Hypothalamus (tissue), 51 donors: ENCODE results near the gene BMP3.
A peak's percentile ranks its signal among the peaks of the same experiment; 100 is the strongest.
"Not testable (repeated sequence)": the region's sequence is repeated elsewhere in the genome, so short reads cannot be mapped to it uniquely, and the experiment has no call there.

ENCODE experiments used
- DNase-seq, 51 donors: peaks; one replicate each; lab custom pipeline; 2025; lab: John Stamatoyannopoulos, UW

Gene BMP3, protein sequence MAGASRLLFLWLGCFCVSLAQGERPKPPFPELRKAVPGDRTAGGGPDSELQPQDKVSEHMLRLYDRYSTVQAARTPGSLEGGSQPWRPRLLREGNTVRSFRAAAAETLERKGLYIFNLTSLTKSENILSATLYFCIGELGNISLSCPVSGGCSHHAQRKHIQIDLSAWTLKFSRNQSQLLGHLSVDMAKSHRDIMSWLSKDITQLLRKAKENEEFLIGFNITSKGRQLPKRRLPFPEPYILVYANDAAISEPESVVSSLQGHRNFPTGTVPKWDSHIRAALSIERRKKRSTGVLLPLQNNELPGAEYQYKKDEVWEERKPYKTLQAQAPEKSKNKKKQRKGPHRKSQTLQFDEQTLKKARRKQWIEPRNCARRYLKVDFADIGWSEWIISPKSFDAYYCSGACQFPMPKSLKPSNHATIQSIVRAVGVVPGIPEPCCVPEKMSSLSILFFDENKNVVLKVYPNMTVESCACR

DNA sequence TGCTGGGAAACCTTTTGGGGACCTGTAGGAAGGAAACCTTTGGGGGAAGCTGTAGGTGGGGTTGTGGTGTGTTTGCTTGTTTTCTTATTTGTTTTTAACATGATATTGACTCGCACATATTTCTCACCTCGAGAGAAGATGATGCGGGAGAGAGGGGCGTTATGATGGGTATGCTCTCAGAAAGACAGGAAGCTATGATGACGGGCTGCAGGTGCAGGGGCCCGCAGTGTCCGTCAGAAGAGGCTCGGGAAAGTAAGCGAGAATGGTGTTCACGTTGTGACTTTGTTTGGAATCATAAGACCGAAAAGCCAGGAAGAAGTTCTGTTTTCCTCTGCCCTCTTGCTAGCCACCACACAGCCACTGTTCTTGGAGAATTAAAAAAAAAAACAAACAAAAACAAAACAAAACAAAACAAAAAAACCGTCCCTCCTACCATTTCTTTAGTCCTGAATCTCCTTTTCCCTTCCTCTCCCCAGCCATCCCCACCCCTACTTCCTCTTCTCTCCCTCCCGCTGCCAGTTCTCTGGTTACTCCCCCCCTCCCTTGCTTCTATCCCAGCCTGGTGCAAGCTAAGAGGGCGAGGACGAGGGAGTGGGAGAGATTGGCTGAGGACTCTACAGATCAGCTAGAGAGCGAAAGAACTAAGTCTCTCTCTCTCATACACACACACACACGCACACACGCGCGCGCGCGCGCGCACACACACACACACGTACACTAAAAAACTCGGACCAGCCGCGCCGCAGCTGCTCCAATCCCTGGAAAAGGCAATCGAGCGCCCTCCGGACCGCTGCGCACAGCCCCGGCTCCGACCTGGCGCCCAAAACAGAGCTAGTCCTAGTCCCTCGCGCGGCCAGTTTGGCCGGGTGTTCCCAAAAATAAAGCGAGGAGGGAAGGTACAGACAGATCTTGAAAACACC is at the start of gene BMP3:
BMP3 (plus strand) TSS at position 648 of the 920 bp plus-strand sequence. CDS start 577 bp downstream, outside the sequence.
- peak in 3 of 51 donors; percentile 1 to 4 (median 3) for DNase-seq

DNA sequence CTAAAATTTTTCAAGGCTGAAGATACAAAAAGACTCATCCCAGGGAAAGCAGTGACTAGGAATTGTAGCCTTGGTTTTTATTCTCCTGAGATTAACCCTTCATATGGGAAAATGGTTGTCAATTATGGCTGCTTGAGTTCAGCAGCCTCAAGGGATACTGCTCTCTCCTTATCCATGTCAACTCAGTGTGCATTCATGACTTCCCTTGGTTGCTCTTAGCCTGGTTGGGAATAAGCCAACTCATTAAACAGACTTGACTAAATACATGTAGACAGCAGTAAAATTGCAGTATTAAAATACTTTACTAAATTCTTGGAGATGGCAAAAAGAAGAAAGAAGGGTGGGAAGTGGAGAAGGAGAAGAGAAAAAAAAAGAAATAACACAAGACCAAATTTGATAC is 44.5 kb upstream of the BMP3 start:
- DNase-seq = no peak

DNA sequence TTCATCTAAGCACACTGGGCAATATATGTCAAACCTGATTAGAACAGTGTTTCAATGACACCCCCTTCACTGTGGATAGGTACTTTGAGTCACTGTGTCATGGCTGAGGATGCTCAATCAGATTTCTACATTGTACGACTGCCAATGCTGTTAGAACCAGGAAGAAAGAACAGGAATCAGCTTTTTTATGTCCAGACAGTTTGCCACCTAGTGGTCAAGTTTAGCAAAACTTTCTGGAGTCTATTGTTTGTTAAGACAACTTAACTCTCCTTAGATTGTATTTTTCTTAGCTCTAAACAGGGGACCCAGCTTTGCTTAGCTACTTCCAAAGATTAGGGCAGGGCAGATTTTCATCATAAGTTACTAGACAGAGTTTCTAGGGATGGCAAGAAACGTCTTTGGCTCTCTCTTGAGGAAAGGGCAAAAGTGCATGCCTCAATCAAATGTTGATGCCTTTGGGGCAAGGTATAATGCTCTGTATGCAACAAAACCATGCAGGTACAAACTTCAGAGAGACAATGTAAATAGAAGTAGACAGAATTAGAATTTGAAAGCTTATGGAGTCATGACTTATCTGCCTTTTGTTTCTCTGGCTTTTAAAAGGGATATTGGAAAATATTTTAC is 40.5 kb upstream of the BMP3 start:
- DNase-seq = peak in 5 of 51 donors; percentile 1 to 54 (median 10)

DNA sequence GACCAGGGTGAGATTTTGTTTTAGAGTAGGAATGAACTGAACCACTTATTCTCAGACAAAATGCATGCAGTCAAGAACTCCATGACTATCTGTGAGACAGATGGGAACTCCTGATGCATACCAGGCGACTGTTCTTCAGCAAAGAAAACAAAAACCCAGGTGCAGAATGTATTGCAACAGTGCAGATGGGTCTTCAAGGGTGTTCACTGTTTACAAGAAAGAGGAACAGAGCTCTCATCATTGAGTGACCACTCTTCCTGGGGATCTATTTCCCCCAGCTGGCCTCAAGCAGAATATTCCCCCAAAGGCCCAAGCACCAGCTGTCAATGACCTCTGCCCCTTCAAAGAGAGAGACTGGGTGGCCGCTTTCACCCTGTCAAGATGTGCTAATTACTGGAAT is 39.7 kb upstream of the BMP3 start:
- no peak for DNase-seq

DNA sequence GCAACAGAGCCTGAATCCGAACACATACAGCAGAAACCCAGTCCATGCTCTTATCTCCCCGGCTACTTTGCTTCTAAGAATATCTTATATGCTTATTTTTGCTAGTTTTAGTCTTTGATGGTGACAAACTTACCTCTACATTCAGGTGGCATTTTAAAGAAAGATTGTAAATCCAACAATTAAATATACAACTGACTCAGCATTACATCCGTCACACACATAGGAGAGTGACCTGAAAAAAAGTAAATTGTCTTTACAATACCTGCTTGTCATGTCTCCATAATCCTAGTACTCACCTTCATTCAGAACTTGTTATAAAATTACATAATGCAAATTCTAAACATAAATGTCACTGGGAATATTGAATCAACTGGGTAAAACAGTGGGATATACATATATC is 30.6 kb upstream of the BMP3 start:
- DNase-seq = no peak

DNA sequence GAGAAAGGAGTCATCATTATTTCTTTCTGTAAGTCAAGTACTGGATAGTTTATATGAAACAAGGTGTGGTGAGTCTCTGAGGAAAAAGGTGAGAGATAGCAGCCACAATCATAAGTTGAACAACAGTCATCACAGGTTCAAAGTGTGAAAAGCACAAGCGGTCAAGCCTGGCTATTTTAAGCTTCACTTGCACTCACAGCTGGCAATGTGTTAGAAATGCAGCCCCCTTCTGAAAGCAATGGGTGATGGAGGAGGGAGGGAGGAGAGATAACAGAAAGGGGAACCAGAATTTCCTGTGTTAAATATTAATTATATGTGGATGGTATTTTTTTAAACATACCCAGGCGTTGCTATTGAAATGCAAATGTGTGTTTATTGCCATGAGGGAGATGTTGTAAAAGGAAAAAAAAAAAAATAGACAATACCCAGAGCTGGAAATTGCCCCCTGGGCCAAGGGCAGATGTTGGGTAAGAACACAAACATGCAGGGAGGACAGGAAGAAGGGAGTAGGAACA is 26.9 kb upstream of the BMP3 start:
- DNase-seq = no peak

DNA sequence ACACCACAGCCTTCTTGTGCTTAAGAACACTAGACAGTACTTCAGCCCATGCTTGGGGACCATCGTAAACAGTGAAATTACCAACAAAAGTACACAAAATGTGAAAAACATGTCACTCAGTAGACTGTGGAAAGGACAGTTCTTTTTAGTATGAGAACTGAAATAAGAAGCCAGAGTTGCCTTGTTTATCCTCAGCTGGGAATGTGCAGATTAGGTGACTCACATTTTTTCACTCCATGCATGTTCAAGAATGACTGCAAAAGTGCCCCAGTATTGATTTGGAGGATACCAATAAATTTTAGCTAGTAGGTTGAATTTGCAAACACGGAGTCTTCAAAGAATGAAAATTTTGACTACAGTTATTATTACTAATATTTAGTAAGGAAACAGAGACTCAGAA is 23.1 kb upstream of the BMP3 start:
- no peak for DNase-seq

DNA sequence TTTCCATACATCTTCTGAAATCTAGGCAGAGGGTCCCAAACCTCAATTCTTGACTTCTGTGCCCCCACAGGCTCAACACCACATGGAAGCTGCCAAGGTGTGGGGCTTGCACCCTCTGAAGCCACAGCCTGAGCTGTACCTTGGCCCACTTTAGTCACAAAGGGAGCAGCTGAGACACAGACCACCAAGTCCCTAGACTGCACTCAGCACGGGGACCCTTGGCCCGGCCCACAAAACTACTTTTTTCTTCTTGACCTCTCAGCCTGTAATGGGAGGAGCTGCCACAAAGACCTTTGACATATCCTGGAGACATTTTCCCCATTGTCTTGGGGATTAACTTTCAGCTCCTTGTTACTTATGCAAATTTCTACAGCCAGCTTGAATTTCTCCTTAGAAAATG is 13.9 kb upstream of the BMP3 start:
- DNase-seq = not testable (repeated sequence)

DNA sequence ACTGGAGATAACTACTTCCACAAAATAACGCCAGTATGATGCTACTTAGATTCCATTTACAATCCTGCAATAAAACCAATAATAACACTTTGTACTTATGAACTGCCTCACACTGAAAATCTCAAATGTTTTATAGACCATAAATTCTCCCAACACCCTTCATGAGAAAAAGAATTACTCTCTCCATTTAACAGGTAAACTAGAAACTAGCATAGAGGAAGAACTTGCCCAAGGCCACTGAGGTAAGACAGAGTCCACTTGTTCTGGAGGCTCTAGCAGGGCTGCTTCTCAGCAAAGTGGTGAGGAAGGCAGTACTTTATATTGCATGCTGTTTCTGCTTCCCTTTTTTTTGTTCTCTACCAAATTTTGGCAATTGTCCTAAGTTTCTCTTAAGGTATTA is 11.5 kb upstream of the BMP3 start:
- no peak for DNase-seq

DNA sequence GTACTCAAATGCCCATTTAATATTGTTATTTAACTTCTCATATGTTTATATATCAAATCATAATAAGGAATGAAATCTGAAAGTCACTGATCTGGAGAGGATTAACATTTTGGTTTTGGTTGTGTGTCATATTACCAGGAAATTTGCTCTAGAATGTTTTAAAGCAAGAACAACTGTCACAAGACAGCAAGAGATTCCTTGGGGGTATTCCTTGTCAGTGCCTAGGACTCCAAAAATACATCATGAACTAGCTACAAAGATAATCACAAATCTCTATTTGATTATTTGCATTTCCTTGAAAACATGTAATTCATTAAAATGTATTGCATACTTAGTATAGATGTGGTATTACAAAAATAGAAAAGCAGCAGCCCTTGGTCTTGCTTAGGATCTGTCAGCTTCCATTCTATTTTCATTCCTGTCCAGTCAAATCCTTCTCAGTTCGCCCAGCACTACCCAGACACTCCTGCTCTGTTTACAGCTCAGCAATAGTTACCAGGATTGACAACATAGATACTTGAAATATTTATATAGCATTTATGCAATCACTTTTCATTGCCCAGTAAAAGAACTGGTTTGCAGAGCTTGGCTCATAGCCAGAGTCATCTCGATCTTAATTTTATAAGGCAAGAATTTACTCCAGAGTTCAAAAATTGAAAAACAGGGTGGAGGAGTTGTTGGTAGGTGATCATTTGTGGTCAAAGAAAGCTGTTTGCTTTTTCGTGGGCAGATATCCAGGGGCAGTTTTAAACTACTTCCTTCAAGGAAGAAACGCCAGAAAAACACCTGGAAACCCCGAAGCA is 9.2 kb upstream of the BMP3 start:
- no peak for DNase-seq

DNA sequence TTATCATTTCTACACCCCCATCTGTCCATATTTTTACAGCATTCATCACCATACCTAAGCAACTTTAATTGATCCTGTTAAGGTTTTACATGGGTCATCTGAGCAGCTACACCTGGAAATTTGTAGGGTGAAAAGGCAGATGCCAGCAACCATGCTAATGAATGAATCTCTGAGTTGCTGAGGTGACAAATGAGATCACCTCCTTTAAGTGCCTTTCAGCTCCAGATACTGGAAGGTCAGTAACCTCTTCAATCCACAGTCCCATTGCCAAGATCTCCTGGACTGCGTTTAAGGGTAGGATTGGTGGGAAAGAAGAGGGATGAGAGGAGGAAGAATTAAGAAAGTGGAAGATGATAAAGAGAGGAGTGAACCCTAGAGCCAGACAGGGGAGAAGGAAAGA is 8.5 kb upstream of the BMP3 start:
- DNase-seq = no peak

DNA sequence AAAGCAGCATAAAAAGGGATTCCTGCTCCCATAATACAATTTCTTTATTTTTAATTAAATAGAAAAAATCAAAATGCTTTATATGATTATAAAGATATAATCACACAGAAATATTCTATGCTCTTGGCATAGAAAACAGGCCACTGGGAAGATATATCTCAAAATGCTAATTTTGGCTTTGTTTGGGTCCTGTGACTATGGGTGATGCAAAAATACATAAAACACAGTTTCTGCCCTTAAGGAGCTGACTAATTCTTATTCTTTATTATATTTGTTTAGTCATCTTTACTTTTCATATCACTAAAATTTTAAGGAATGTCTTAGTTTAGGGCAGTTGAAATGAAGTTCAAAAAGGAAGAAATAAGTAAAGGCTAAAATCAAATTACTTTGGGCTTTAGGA is 7.0 kb upstream of the BMP3 start:
- no peak for DNase-seq

DNA sequence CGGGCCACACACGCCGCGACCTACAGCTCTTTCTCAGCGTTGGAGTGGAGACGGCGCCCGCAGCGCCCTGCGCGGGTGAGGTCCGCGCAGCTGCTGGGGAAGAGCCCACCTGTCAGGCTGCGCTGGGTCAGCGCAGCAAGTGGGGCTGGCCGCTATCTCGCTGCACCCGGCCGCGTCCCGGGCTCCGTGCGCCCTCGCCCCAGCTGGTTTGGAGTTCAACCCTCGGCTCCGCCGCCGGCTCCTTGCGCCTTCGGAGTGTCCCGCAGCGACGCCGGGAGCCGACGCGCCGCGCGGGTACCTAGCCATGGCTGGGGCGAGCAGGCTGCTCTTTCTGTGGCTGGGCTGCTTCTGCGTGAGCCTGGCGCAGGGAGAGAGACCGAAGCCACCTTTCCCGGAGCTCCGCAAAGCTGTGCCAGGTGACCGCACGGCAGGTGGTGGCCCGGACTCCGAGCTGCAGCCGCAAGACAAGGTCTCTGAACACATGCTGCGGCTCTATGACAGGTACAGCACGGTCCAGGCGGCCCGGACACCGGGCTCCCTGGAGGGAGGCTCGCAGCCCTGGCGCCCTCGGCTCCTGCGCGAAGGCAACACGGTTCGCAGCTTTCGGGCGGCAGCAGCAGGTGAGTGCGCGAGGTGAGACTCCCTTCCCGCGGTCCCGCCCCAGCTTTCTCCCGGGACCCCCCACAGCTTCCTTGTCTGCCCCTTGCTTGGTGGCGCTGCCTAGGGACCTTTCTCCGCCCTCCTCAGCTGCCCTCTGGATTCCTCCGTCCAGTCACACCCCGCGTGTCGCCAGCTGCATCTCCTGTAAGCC is 678 bp downstream of the BMP3 start:
- peak in 1 of 51 donors; percentile 8 for DNase-seq

DNA sequence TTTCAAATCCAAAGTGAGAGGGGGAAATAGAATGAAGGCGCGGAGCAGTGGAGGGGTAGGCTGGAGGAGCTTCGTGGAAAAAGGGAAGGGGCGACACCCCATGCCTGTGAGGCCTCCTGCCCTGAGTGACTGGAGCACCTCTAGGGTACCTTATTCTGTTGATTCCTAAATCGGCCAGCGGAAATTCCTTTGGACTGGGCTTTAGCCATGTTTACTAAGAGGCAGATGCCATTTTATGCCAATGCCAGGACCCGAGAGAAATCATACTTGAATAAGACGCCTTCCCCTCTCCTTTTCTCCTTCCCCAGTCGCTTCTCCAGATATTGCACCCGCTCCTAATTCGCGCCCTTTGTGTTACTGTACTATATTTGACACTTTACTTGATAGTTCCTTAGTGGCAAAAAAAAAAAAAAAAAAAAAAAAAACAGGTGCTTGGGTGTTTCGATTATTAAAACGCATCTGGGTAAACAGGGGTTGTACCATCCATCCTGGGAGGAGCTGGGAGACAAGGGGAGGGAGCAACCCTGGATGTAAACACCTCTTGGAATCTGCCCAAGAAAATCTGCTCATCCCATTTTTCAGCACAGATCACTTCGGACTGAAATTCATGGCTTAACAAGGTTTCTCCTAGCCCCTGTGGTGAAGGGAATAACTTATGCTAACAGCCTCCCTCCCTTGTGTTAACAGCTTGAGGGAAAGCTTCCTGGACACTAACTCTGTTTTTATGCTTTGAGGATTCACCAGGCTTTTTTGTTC is 1.5 kb downstream of the BMP3 start:
- no peak for DNase-seq

DNA sequence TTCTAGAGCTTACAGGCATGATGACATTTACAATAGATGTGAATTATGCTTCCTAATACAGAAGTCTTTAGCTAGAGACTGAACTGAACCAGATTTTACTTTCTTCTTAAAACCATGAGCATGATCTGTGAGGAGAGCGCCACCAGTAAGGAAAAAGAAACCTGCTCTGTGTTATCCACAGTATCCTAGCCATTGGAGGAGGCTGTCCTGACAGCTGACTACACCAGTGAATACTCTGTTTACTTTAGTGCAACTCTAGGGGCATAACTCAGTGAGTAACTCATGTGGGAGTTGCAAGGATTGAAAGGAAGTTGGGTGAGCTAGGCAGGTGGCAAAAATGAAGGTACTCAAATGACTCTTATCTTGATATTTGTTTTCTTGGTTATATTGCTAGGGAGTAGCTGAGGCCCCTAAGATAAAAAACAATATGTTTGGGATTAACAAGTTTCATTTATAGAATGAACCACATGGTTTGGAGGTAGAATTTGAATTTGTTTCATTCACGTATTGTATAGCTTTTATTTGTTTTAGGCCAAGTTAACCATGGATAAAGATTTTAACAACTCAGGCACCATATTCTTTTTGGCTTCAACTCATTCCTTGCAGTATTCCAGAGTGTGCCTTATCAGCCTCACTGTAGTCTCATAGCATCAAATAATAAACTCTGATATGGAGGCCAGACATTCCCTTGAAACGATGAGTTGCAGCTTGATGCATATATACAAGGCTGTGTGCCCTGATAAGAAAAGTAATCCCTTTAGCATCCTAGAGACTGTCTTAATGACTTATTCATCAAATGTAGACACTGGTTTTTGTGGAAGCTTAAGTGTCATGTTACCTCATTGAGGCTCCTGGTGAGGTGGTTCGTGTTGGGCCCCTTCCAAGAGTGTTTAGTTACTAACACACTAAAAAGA is 2.5 kb downstream of the BMP3 start:
- DNase-seq = no peak

DNA sequence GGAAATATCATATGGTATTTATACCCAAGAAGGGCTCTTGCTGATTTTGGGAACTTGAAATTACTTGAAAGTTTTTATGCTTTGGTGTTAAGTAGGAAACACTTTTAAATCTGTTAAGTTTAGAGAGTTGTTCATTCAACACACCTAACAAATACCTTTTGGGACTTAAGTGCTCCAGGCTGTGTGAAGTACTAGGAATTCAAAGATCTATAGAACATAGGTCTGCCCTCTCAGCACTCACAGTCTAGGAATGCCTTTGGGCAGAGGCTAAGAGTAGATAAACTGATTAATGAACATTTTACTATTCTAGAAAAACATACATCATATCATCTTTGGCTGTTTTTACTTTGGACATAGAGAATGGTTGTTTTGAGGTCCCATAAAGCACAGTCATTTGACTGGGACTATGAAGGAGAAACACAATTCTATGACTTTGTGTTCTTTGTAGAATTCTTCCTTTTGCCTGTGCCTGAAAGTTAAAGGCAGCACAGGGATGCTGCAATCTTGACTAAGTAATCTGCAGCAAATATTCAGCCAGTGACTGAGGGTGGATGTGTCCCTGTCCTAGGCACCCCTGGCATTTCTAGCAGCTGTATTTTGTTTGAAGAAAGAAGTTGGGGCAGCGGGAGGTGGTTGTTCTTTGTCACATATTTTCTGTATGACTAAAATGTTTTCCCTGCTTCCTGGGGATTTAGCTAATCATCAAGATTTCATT is 8.3 kb downstream of the BMP3 start:
- DNase-seq = no peak
